SK-N-SH (cell line): Measurements from ENCODE around the gene MYO1D.

Experiments used
- CHD2 ChIP-seq: fragments of 150-350 bp; IDR thresholded peaks from 2 replicates; pipeline ENCODE4 v1.6.1; 2018; ENCODE audit warnings: low read length; ENCODE audit not compliant: partially characterized antibody
- CTCF ChIP-seq: fragments of 200-600 bp; sonication (generic); IDR thresholded peaks from 2 replicates; pipeline ENCODE4 v1.6.1; 2017; ENCODE audit warnings: antibody characterized with exemption, mild to moderate bottlenecking, moderate library complexity
- ELF1 ChIP-seq: IDR thresholded peaks from 2 replicates; pipeline ENCODE4 v1.4.0; 2012
- EZH2phosphoT487 ChIP-seq: fragments of 200-600 bp; sonication (generic); IDR thresholded peaks from 2 replicates; pipeline ENCODE4 v1.6.1; 2017; ENCODE audit warnings: low read depth, mixed run types, mild to moderate bottlenecking, antibody characterized with exemption, moderate library complexity, borderline replicate concordance
- RXRA ChIP-seq: IDR thresholded peaks from 2 replicates; pipeline ENCODE4 v1.4.0; 2012; ENCODE audit warnings: low read depth, mild to moderate bottlenecking, borderline replicate concordance
- TAF1 ChIP-seq: IDR thresholded peaks from 2 replicates; pipeline ENCODE4 v1.6.1; 2012; ENCODE audit warnings: low read depth, mild to moderate bottlenecking, low read length, moderate library complexity, borderline replicate concordance
- TCF12 ChIP-seq: IDR thresholded peaks from 2 replicates; pipeline ENCODE4 v1.4.0; 2012
- TEAD4 ChIP-seq: IDR thresholded peaks from 2 replicates; pipeline ENCODE4 v1.4.0; 2012; ENCODE audit warnings: mild to moderate bottlenecking, borderline replicate concordance; ENCODE audit not compliant: insufficient read depth
- USF2 ChIP-seq: fragments of 150-350 bp; IDR thresholded peaks from 2 replicates; pipeline ENCODE4 v1.6.1; 2017; ENCODE audit warnings: antibody characterized with exemption, low read length, low read depth, borderline replicate concordance

GRCh38 chr17:32467949-32468348 is 409.0 kb downstream of the MYO1D start:
- no peak for TF ChIP-seq CTCF
- no peak for TF ChIP-seq EZH2phosphoT487
- no peak for TF ChIP-seq TCF12
- TF ChIP-seq TAF1: no peak
- TF ChIP-seq USF2: no peak
- TF ChIP-seq ELF1: no peak
- TF ChIP-seq TEAD4: no peak
- no peak for TF ChIP-seq CHD2
- no peak for TF ChIP-seq RXRA
